GM19328 (cell line): ENCODE results near the gene EPB41L4B.

Experiments used
- ATAC-seq: cut with Tn5 transposase; IDR thresholded peaks from one replicate; pipeline ENCODE4 v1.9.1; 2021; ENCODE audit warnings: mild to moderate bottlenecking, moderate library complexity; ENCODE audit not compliant: unreplicated experiment

EPB41L4B gene

DNA sequence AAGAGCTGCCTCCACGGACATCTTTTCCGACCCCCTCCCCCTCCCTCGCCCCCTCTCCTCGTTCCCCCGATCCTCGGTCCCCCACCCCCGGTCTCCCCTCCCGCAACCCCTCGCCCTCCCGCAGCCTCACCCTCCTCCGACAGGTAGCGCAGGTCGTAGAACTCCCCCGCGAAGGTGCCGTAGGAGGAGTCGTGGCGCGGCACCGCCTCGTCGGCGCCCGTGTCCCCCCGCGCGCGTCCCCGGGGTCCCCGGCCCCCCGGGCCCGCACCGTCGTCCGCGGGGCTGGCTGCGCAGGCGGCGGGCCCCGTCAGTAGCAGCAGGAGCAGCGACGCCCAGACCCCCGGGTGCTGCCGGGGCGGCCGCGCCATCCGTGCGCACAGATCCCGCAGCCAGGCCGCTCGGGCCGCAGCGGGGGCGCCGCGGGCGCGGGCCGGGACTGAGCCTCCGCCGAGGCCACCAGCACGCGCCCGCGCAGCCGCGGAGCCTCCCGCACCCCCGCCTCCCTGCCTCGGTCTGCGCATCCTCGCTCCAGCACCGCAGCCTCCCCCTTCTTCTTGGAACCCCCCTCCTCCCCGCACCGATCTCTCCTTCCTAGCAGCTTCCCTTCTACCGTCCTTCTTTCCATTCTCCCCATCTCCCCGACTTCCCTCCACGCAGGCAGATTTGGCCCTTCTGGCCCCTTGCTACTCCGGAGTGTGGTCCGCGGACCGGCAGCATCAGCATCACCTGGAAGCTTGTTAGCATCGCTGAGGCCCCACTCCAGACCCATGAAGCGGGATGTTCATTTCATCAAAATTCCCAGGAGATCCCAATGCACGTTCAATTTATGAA lies 153.9 kb downstream of the EPB41L4B start, which contains the start of gene FRRS1L:
TSS of gene FRRS1L (minus strand) at position 479 of the 831 bp plus-strand sequence. CDS start at position 368, 111 bp downstream.
- ATAC-seq = no peak

DNA sequence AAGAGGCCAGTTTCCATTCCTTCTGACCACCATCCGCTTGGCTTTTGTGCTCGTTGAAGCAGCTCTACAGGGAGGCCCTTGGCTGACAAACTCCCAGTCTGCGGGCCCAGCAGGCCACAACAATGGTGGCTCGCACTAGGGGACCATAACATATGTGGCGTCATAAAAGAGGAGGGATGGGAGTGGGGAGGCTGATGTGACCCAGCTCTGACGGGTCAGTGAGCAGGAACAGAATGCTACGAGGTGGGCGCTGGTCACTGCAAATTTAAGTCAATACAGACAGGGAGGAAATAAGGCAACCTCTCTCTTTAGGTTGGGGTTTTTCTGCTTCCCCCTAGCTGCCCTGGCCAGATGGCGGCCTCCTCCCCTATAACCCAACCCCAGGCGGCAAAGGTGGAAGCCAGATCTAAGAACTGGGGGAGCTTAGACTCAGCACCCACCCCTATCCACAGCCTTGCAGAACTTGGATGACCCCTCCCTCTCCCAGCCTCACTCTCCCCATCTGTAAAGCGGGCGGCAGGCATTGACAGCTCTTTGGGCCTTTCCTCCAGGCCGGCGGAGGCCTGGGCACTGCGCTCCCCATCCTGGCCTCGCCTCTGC lies 154.6 kb downstream of the EPB41L4B start:
- no peak for ATAC-seq

DNA sequence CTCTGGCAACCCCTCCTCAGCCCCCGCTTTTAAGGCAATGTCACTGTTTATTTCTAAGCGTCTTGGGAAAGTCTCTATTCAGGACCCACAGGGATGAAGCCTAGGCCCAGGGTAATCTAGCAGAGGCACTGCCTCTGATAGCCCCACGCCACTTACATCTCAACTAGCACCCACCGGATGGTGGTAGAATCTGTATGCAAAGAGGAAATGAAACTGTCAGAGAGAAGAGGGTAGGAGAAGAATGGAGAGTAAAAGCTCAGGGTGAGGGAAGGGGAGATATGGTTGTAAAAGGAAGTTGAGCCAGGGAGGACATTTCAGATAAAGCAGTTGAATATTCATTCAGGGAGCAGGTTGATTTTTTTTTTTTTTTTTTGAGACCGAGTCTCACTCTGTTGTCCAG lies 156.8 kb downstream of the EPB41L4B start:
- peak; percentile 83 for ATAC-seq

DNA sequence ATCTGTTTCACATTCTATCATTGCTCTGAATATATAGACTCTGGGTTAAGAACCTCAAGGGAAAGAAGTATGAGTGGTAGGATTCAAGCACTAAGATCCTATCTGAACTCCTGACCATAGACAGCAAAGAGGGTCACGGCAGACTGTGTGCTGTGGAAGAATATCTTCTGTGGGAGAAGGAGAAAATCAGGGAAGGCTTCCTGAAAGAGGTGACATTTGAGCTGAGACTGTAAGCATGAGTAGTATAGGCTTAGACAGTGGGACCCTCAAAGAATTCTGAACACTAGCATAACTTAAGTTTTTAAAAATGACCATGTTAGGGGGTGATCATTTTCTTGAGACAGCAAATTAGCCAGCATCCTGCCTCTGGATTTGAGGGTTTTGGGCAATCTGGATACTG lies 157.7 kb downstream of the EPB41L4B start:
- no peak for ATAC-seq

DNA sequence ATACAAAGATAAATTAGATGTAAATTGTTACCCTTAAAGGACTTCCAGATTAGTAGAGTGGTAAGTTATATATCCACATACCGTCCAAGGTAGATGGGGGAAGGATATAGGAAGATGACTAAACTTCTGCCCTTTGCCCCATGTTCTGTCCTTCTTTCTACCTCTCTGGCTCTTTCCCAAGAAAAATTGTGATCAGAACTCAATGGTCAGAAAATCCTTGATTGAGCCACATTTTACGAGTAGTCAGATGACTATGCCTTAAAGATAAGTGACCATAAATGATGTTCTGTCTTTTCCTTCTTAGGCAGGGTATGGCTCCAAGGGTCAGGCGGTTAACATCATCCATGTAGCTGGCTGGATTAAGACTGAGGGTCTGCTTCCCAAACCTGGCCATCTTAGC lies 158.2 kb downstream of the EPB41L4B start:
- no peak for ATAC-seq

DNA sequence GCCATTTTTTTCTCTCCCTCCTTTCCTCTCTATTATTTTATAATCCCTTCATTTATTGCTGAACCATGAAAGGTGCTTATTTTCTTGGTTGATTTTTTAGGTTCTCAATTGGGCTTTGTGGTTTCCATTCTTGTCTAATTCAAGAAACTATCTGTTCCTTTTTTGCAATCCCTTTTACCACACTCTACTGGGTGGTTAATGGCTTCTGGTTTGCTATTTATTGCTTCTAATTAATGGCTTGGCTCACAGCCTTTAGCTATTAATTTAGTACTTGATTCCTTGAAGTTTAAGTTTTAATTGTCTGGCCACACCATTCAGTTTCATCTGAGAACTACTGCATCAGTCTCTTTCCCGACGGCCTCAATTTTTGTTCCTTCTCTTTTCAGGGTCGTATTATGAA lies 159.4 kb downstream of the EPB41L4B start:
- no peak for ATAC-seq

DNA sequence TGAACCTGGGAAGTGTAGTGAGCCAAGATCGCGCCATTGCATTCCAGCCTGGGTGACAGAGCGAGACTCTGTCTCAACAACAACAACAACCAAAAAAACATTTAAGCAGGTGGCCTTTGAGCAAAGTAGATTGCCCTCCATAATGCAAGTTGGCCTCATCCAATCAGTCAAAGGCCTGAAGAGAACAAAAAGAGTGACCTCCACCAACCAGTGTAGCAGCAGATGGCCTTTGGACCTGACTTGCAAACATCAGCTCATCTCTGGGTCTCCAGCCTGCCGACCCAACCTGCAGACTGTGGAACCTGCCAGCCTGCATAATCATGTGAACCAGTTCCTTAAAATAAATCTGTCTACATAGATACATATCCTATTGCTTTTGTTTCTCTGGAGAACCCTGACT lies 161.3 kb downstream of the EPB41L4B start:
- ATAC-seq = no peak

DNA sequence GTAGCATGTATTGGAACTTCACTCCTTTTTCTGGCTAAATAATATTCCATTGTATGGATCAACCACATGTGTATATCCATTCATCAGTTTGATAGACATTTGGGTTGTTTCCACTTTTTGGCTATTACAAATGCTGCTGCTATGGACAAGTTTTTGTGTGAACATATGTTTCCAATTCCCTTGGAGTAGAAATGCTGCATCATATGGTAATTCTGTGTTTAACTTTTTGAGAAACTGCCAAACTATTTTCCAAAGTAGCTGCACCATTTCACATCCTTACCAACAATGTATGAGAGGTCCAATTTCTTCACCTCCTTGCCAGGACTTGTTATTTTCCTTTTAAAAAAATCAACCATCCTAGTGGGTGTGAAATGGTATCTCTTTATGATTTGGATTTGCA lies 162.2 kb downstream of the EPB41L4B start:
- ATAC-seq = no peak

DNA sequence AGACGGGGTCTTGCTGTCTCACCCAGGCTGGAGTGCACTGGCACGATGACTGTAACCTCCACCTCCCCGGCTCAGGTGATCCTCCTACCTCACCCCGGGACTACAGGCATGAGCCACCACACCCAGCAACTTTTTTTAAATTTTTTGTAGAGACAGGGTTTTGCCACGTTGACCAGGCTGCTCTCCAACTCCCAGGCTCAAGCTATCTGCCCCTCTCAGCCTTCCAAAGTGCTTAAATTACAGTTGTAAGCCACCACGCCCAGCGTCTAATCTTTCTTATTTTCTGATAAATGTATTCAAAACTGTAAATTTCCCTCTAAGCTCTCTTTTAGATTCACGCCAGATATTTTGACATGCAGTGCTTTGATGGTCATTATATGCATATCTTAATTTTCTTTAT lies 164.2 kb downstream of the EPB41L4B start:
- ATAC-seq = no peak

DNA sequence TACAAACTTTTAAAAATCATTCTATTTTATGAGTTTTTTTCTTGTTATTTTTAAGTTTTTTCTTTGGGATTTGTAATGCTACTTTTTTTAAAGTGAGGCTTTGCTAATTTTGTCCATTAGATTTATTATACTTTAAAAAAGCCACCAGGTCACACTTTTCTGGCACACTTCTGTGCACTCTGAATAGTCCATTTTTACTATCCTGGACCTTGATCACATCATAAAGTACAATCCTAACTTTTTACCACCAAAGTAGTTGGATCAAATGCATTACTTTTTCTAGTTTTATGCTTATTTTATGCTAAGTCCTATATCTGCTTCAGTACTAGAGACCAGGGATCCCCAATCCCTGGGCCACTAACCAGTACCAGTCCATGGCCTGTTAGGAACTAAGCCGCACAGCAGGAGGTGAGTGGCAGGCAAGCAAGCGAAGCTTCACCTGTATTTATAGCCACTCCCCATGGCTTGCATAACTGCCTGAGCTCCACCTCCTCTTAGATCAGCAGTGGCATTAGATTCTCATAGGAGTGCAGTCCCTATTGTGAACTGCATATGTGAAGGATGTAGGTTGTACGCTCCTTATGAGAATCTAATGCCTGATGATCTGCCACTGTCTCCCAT lies 169.8 kb downstream of the EPB41L4B start:
- no peak for ATAC-seq

DNA sequence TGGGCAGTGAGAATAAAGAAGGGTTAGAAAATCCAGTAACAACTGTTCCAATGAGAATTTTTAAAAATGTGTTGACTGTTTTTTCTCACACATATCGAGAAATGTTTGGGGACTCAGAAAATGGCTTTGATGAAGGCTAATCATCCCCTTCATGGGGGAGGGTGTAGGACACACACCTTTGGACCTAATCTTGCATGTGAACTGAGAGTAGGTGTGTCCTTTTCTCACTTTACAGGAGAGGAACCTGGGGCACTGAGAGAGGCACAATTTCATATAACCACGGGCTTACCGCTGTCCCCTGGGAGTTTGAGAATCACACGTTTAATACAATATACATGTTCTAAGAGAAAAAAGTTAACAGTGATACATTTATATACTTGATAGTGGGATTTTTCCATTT lies 171.1 kb downstream of the EPB41L4B start:
- ATAC-seq = no peak

DNA sequence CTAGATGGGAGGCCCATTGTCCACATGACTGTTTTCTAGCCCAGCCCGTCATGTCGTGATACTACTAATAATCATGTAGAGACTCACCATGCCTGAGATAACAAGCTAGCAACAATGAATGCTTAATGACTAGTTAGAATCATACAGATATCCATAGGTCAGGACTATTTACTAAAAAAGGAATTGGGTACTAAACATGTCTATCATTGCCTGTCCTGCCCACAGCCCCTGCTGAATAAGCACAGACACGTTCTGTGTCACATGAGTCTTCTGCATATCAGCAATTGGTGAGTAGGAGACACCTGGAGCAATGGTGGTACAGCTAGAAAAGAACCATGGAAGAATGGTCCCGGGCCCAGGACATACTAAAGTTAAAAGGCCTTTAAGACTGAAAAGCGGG lies 171.8 kb downstream of the EPB41L4B start:
- ATAC-seq = no peak

DNA sequence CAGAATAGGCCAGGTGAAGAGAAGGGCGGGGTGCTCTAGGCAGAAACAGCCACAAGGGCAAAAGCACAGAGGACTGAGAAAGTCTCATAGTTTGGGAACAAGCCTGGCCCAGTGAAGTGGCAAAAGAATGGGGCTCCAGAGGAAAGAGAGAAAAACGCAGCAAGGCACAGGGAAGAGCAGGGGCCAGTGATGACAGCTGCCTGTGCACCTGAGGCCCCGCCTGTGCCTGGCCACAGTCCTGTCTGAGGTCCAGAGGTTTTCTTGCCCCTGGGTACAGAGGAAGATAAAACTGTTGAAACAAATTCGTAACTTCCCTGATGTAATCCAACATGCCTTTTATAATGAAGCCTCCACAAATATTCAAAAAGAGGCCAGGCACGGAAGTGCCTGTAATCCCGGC lies 175.8 kb downstream of the EPB41L4B start:
- ATAC-seq = no peak

DNA sequence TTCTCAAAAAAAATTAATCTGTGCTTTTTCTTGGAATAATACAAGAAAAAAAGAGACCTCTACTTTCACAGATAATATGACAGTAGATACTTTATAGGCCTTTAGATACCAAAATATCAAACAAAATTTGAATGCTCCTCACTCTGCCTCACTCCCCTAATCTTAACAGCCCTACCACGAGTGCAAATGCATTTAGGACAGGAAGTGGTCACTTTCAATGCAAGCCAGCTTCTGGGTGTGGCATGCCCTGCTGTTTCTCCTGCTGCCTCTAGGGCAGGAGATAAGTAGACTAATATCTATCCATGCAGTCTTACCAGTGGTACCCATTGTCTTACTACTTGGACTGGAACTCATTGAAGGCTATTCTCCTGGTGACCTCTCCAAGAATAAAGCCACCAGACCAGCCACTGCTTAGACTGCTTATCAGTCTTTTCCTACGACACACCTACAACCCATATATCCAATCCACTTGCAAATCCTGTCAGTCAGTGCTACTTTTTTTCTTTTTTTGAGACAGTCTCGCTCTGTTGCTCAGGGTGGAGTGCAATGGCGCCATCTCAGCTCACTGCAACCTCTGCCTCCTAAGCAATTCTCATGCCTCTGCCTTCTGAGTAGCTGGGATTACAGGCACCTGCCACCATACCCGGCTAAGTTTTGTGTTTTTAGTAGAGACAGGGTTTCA lies 176.8 kb downstream of the EPB41L4B start:
- ATAC-seq = peak; percentile 97

DNA sequence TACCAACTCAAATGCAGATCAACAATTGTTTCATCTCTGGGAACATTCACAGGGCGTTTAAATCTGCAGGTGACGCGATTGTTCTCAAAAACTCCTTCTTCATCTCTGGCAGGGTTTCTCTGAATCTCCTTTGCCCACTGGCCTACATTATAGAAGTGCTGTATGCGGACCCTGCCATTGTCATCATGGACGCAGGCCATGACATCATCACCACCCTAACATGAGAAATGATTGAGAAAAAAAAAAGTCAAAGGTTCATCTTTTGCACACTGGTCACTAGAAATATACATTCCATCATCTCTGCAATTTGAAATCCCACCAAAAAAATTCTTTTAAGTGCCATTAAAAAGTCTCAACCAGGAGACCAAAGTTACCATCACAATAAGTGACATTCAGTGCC lies 179.5 kb downstream of the EPB41L4B start:
- ATAC-seq = no peak

DNA sequence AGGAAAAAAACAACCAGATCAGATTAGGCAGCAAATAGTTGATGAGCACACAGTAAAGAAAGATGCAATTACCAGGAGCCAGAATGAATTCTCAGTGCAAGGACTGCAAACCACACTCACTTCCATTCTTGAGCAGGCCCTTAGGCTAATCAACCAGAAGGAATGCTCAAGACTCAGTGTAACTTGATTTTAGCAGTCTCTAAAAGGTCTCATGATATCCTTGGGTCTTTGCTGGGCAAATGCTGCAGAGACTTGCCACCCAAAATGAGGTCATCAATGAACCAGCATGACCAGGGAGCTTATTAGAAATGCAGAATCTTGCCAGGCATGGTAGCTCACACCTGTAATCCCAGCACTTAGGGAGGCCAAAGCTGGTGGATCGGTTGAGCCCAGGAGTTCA lies 181.0 kb downstream of the EPB41L4B start:
- no peak for ATAC-seq

DNA sequence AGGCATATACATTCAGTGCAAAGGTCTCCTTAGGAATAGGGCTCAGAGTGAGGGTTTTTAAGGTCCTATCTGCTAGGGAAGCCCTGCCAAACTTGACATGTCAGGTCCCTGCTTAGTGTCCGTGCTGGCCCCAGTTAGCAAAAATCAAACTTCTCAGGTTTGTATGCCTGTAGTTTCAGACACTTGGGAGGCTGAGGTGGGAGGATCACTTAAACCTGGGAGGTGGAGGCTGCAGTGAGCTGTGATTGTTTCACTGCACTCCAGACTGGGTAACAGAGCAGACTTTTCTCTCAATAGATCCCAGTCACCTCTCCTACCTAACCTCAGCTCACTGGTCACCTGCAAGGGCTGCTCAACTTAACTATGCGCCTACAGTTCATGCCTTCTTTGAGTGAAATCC lies 182.4 kb downstream of the EPB41L4B start:
- no peak for ATAC-seq

DNA sequence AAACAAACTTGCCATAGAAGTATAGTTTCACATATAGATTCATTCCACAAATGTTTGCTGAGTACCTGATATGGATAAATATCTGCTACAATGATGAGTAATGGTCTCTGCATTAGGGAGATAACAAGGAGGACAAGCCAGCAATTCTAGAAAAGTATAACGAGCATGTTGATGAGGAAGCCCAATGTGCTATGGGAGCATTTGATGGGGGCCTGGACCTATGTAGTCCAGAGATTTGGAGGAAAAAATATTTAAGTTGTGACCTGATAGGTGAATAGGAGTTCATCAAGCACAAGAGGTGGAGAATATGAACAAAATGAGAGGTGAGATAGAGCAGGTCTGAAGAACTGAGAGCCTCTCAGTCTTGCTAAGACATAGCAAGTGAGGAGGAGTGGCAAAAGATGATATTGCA lies 186.7 kb downstream of the EPB41L4B start:
- no peak for ATAC-seq

DNA sequence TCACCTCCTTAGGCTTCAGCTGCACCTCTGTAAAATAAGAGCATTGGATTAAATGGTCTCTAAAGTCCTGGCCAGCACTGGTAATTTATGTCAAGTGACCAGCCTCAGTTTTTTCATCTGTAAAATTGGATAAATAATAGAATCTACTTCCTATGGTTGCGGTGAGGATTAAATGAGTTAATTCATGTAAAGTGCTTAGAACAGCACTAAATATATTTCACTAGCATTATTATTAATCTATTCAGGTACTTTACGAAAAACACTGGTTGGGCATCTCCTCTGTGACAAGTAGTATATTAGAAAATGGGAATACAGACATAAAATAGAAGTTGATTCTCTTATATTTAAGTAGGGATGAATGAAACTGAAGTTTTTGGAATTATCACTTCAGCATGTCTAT lies 187.3 kb downstream of the EPB41L4B start:
- no peak for ATAC-seq

DNA sequence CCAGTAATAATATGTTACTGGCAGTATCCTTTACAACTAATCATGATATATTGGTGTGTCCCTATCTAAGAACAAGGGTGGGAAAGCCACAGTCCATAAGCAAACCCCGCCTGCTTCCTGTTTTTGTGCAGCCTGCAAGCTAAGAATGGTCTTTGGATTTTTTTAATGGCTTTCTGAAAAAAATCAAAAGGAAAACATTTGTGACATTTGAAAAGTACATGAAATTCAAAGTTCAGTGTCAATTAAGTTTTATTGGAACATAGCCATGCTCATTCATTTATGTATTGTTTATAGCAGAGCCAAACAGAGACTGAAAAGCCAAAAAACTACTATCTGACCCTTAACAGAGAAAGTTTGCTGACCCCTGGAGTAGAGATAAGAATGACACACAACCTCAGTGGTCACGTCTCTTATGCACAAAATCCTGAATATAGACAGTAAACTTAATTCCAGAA lies 188.3 kb downstream of the EPB41L4B start:
- ATAC-seq = no peak

DNA sequence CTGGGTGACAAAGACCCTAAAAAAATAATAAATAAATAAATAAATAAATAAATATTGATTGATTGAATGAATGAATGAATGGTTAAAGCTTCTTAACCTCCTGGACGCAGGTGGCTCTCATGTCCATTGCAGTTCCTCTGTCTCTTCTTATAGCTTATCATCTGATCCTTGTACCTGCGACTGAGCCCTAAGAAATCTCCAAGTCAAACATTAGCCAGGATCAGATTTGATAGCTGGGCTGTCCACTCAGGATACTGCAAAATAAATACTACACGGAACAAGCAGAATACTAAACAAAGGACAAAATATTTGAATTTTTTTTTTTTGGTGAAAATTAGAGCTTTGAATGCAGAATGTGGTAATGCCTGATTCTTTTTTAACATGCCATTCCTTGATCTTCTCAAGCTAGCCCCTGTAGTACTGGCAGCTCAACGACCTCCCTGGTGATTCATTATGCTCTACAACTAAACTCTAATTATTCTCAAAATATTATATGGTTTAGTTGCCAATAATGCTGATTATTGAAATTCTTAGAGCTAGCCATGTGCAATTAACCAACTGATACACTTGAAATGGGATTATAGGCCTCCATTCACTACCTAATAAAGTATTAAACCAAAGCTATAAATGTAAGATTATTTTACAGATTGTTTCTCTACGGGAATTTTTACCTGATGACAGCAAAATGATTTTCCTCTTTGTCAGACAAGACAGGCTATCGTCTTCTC lies 191.2 kb downstream of the EPB41L4B start:
- ATAC-seq = no peak
